Measurements from ENCODE around the gene ACSBG1.
"Not testable (repeated sequence)": the region's sequence is repeated elsewhere in the genome, so short reads cannot be mapped to it uniquely, and the experiment has no call there.

The ACSBG1 gene

GRCh38 chr15:78167227-78167888 lies 67.0 kb downstream of the ACSBG1 start:
- no peak for DNase-seq (ENCODE audit: low read depth in 2 of 2)

GRCh38 chr15:78164010-78164409 lies 70.4 kb downstream of the ACSBG1 start:
- DNase-seq (ENCODE audit: low read depth in 2 of 2) = no peak

GRCh38 chr15:78162038-78162437 lies 72.3 kb downstream of the ACSBG1 start:
- DNase-seq (ENCODE audit: low read depth in 2 of 2) = no peak

DNA sequence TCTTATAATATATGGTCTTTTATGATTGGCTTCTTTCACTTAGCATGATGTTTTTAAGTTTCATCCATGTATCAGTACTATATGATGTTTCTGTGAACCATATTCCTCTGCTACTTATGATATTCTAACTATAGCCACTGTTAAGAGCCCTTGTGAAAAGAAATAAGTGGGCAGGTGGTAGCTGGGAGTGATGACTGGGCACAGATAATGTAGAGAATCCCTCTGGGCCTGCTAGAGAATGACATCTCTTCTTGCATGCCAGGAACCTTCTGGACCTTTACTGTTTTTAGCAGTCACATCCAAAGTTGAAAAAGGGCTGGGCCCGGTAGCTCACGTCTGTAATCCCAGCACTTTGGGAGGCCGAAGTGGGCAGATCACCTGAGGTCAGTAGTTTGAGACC lies 75.0 kb downstream of the ACSBG1 start:
- DNase-seq (ENCODE audit: low read depth in 2 of 2) = no peak

DNA sequence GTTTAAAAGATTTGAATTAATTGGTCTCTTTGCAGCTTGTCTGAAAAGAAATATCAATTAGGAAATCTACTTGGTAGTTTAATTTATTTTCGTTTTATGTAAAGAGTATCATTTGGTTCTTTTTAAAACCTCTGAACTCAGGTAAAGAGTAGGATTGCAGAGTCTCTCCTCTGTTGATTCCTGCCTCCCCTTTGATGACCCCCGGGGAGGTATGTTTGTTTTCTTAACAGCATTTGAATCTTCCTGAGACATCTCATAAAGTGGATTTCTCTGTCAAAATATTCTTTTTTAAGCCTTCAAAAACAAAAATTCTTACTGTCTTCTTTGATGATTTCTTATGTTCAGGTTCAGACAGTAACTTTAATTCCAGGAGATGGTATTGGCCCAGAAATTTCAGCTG lies 77.2 kb downstream of the ACSBG1 start:
- no peak for DNase-seq (ENCODE audit: low read depth in 2 of 2)

- DNase-seq (ENCODE audit: low read depth in 2 of 2) = no peak
Measured at GRCh38 chr15:78156653-78157052, 77.7 kb downstream of the ACSBG1 start.

GRCh38 chr15:78155355-78155939 lies 78.9 kb downstream of the ACSBG1 start:
- DNase-seq (ENCODE audit: low read depth in 2 of 2) = no peak

GRCh38 chr15:78154955-78155354 lies 79.4 kb downstream of the ACSBG1 start:
- DNase-seq (ENCODE audit: low read depth in 2 of 2) = no peak

GRCh38 chr15:78151075-78151474 lies 83.3 kb downstream of the ACSBG1 start:
- not testable (repeated sequence) for DNase-seq (ENCODE audit: low read depth in 2 of 2)

DNA sequence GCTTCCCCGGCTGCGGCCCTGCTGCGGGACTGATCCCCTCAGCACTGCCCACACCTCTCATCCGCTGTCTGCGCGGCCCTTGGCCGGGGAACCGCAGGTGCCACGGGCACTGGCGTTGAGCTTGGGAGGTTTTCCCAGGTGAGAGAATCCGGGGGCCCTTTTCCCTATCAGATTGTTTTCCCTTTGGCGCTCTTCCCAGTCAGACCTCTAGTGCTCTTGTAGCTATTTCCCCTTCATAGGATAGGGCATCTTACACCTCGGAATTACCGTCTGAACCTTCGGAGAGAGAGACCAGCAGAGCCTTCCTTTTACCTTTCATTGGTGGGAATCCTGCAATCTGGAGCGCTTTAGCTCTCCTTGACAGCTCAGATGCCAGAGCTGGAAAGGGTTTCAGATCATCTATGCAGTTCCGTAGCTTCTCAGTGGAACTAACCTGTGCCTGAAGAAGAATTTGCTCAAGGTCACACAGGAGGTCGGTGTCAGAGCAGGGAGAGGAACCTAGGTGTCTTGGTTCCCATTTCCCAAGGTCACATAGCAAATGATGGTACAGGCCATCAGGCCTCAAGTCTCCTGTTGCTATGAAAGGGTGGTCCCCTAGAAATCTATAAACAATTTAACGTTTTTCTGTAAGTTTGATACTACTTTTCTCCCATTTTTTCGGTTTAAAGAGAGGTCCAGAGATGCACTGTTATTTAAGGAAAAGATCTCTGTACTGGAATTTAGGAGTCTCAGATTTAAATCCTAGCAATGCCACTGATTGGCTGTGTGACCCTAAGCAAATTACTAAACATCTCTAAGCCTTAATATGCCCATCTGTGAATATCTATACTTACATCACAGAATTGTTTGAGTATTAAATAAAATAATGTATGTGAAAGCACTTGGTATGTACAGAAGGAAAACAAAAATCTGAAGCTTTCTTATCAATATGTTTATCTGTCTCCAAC lies 84.3 kb downstream of the ACSBG1 start:
- no peak for DNase-seq (ENCODE audit: low read depth in 2 of 2)

GRCh38 chr15:78149068-78149804 lies 85.1 kb downstream of the ACSBG1 start, which contains the start of gene IDH3A:
Gene IDH3A (plus strand): TSS chr15:78149362. CDS start chr15:78149404, 42 bp downstream.
- peak; percentile 94 to 95 for DNase-seq (ENCODE audit: low read depth in 2 of 2)

DNA sequence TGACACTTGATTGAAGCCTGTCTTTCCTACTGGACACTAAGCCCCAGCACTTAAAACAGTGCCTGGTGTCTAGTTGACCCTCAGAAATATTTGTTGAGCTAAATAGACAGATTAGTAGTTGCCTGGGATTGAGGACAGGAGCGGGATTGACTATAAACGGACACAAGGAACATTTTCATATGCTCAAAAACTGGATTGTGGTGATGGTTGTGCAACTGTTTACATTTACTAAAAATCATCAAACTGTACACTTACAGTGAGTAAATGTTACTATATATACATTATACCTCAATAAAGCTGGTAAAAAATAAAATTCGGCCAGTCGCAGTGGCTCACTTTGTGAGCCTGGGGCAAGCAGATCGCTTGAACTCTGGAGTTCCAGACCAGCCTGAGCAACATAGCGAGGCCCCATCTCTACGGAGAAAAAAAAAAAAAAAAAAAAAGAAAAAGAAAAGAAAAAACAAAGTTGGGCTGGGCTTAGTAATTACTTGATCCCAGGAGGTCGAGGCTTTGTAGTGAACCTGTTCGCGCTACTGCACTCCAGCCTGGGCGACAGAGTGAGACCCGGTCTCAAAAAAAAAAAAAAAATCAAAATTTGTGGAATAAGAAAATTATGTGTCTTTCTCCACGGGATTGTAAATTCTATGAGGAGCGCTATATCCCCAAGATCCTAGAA lies 85.8 kb downstream of the ACSBG1 start:
- DNase-seq (ENCODE audit: low read depth in 2 of 2) = no peak

DNA sequence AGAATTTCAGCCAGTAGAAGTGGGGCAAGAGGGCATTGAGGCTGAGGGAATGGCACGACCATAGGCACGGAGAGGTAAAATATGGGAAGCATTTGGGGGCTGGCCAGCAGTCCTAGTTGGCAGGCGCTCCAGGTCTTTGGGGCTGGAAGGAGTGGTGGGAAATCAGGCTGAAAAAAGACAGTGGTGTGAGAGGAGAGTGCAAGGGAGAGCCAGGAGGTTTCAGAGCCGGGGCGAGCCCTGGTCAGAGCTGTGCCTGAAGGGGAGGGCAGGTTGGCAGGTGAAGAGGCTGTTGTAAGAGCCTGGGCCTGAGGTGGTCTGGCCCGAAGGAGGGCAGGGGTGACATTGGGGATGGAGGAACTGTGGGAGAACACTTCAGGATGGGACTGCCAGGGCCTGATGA lies 86.8 kb downstream of the ACSBG1 start:
- DNase-seq (ENCODE audit: low read depth in 2 of 2) = no peak

GRCh38 chr15:78146425-78147154 lies 87.8 kb downstream of the ACSBG1 start:
- no peak for DNase-seq (ENCODE audit: low read depth in 2 of 2)

DNA sequence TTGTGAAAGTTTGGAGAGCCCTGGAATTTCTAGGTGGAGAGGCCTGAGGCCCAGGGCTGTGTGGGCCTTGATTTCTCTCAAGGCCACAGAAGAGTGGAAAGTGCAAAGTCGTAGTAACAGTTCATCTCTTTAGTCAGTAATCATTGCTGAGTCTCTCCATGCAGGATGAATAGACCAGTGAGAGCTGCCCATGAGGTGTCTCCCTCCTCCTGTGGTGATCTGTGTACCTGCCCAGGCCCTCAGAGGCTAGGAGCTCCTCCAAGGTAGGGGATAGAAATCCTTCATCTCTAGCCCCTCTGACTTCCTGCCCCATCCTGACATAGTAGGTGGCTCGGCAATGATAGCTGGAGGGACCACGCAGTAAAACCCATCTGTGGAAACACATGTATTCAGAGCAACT lies 92.0 kb downstream of the ACSBG1 start:
- no peak for DNase-seq (ENCODE audit: low read depth in 2 of 2)

DNA sequence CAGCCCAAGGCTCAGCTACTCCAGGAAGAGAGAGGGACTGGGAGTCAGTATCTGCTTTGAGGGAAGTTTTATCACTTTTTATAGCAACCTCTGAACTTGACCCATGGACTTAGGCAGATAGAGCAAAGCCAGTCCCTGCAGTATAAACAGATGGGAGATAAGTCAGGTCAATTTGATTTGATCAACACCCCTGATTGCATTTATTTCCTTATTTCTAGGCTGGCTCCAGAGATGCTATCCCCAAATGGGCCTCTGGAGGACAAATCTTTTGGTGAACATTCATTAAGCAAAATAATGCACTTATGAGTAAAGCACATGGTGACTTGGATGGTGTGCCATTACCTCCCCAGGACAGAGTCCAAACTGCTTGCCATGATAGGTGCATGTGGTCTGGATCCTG lies 94.1 kb downstream of the ACSBG1 start:
- DNase-seq (ENCODE audit: low read depth in 2 of 2) = no peak

- no peak for DNase-seq (ENCODE audit: low read depth in 2 of 2)
Measured at GRCh38 chr15:78139578-78139977, 94.8 kb downstream of the ACSBG1 start.

DNA sequence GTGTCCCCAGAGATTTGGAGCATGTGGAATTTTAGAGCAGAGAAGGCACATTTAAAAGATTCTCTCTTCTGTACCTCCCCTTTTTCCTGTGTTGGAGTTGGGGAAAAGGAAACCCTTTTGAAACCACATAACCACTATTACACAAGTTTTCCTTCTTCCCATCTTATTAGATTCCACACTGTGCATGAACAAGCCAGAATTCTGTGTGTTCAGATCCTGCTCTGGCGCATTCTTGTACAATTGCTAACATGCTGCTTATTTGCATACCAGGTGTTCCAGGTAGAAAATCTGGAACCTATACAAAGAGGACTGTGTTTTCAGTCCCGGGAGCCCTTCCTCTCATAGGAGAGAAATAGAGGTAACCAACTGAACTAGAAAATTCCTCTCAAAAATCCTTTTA lies 100.6 kb downstream of the ACSBG1 start:
- DNase-seq (ENCODE audit: low read depth in 2 of 2) = no peak

- DNase-seq (ENCODE audit: low read depth in 2 of 2) = peak; percentile 30 to 49
Measured at GRCh38 chr15:78131295-78132061, 102.9 kb downstream of the ACSBG1 start, which contains the start of gene CIB2. Gene CIB2 (minus strand): TSS chr15:78131445. CDS start chr15:78131215, 230 bp downstream.
